ENCODE data around the gene HPCA. TPM values are rescaled to one million over a fixed set of nuclear protein-coding genes. Genes with fewer than 3 reads are reported as not detected.

HPCA gene
- total and polyA plus RNA-seq, 2 of the 8 experiments (the other 6 are each of a cell fraction or from before 2014, with no cell fraction given), result 0.70 to 1.4 TPM

DNA sequence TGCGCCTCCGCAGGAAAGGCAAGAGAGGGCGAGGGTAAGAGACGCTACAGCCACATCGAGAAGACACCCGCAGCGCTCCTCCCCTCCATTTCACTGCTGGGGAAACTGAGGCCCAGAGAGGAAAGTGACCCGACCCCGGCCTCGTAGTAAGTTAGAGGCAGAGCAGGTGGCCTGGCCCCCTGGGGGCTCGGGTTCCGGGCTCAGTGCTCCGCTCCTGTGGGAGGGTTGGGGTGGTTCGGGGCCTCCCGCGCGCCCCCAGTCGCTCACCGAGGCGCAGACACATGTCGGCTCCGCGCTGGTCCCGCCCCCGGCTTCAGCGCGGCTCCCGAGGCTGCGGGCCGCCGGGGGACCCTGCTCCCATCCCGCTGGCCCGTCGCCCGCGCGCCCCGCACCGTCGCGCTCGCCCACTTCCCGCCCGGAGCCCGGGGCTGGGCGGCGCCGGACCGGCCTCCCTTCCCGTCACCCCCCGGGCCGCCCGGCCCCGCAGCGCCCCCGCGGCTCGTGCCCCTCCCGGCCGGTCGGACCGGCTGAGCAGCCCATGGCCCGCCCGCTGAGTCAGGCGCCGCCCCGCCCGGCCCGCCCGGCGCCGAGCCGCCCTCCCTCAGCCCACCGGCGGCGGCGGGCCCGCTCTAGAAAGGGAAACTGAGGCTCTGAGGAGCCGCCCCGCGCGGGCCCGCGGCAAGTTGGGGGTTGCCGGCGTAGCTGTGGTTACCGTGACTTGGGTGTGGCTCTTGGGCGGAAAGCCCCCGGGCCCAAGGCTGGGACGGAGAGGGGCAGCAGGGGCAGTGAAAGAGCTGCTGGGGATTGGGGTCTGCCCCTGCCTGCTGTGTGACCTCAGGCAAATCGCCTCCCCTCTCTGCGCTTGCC, 14.9 kb downstream of the HPCA start, which contains the start of gene TMEM54 (continued):
- TF ChIP-seq CHD7 (IDR thresholded peaks at IDR 0.05; ENCODE audit: insufficient replicate concordance, low read length), result no peak
- no peak for TF ChIP-seq JUN (IDR thresholded peaks at IDR 0.05; ENCODE audit: low read depth, low read length)
- TF ChIP-seq TEAD4 (IDR thresholded peaks at IDR 0.05; ENCODE audit: low read depth, low read length), result no peak
- TF ChIP-seq BRCA1 (IDR thresholded peaks at IDR 0.05; ENCODE audit: low read depth, low read length), result no peak
- TF ChIP-seq FOSL1 (IDR thresholded peaks at IDR 0.05; ENCODE audit: insufficient read depth, low read depth, low read length), result no peak
- TF ChIP-seq GABPA (IDR thresholded peaks at IDR 0.05; ENCODE audit: borderline replicate concordance, insufficient read depth, low read length), result no peak
- no peak for TF ChIP-seq RNF2 (IDR thresholded peaks at IDR 0.05; ENCODE audit: borderline replicate concordance, low read depth, low read length, missing control alignments, poor library complexity, severe bottlenecking)
- TF ChIP-seq CHD2 (IDR thresholded peaks at IDR 0.05; ENCODE audit: low read length), result no peak
- no peak for TF ChIP-seq JUND (IDR thresholded peaks at IDR 0.05; ENCODE audit: low read length)
